Stimulated activated naive CD4-positive, alpha-beta T cell treated with Interleukin-2 at 50 U/mL for 16 hours (primary cell): ENCODE measurements around the gene SLC6A9.
A peak's percentile ranks its signal among the peaks of the same experiment; 100 is the strongest.

Source experiments
- DNase-seq: peaks from one replicate; lab custom pipeline; 2025; lab: John Stamatoyannopoulos, UW

The SLC6A9 gene

DNA sequence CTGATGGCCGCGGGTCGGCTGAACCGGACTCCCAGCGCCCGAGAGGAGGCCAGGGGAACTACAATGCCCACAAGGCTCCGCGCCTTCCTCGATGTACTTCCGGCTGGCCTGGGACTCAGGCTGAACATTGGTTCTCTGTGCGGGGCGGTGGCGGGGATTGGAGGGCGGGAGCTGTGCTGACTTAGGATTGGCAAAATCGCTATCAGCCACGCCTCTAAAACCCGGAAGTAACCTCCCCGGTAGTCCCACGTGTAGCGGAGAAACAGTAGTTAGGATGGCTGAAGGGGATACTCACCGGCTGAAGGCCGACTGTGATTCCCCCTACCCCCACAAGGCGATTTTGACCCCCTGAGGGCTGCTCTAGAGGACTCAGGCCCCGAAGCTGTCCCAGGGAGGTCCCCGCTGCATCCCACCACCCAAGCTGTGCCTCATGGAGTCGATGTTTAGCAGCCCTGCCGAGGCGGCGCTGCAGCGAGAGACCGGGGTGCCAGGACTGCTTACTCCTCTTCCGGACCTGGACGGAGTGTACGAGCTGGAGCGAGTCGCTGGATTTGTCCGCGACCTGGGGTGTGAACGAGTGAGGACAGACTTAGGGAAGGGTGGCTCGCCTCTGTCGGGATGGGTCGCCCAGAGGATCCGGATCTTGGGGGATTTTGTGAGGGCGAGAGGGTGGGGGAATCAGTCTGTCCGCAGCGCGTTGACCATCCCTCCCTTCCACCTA, 61.4 kb downstream of the SLC6A9 start, which contains the start of gene DPH2:
Gene DPH2, plus strand, starts transcription at position 265 of the 721 bp plus-strand sequence. Its CDS starts 166 bp downstream, at position 431.
- DNase-seq: peak; percentile 98

- DNase-seq: no peak
Measured at GRCh38 chr1:43969416-43969745, 61.9 kb downstream of the SLC6A9 start.

DNA sequence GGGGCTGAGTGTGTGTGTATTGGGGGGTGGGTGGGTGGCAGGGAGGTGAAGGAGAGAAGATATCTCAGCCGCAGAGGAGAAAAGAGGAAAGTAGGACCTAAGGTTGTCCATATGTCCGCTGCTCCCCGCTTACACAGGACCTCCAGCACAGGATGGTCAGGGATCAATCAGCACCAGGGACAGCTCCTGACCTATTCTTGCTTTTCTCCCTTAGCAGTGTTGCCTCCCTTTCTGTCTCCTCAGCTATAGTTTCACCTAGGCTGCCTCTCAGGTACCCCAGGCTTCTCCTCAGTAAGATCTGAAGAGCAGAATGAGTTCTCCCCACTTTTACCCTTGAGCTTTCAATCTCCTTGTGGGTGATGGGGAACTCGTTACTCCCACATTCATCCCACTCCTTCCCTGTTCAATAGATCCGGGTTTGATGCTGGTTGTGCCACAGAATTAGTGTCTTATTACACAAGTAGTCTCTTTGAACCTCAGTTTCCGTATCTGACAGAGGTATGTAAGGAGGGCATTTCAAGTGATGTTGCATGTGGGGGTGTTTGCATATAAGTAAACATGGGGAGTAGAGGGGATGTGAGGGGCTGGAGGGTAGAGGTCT, 62.8 kb downstream of the SLC6A9 start:
- DNase-seq: no peak

DNA sequence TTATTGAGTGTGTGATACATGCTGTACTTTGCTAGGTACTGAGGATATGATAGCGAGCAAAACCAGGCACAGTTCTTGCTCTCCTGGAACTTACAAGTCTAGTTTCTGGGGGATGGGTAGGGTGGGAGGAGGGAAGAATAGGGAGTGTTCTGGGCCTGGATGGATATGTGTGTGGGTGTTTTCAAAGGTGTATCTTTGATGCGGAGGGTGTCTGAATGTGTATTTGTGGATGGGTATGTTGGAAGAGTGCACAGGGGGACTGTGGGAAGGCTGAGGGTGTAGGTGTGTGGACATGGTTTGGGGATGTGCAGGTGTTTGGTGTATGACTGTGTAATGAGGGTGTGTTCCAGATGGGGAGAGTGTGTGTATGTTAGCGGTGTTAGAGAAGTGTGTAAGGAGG, 65.9 kb downstream of the SLC6A9 start:
- no peak for DNase-seq

- no peak for DNase-seq
Measured at GRCh38 chr1:43963890-43964289, 67.4 kb downstream of the SLC6A9 start.

DNA sequence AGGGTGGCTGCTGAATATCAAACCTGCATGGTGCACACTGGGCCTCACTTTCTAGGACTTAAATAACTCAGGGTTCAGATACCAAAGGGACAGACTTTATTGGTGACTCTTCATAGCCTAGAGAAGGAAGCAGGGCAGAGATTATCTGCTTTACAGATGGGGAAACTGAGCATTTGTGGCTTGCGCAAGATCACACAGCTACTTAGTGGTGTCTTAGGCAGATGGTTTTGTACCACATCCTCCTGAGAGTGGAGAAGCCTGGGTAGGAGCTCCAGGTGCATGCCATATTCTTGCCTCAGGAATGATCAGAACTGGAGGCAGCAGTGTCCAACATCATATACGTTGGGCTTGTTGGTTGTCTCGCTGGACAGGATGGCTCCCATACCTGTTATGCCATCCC, 68.3 kb downstream of the SLC6A9 start:
- DNase-seq: no peak

DNA sequence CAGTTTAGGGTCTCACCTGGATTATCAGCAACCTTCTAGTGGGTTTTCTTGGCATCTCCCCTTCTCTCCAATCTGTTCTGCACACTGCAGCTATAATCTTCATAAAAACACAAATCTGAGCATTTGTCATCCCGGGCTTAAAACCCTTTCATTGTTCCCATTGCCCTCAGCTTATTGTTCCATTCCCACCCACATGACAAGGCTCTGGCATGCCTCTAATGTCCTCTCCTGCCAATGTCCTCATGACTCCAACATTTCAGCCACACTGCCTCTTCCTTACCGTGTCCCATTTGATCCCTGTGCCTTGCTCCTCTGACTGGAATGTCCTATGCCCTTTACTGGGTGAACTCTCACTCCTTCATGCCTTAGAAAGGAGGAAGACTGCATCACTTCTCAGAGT, 68.9 kb downstream of the SLC6A9 start:
- DNase-seq: no peak

- no peak for DNase-seq
Measured at GRCh38 chr1:43961692-43962091, 69.6 kb downstream of the SLC6A9 start.

GRCh38 chr1:43960798-43961197, 70.5 kb downstream of the SLC6A9 start:
- DNase-seq: no peak

- no peak for DNase-seq
Measured at GRCh38 chr1:43958351-43959255, 72.7 kb downstream of the SLC6A9 start.

DNA sequence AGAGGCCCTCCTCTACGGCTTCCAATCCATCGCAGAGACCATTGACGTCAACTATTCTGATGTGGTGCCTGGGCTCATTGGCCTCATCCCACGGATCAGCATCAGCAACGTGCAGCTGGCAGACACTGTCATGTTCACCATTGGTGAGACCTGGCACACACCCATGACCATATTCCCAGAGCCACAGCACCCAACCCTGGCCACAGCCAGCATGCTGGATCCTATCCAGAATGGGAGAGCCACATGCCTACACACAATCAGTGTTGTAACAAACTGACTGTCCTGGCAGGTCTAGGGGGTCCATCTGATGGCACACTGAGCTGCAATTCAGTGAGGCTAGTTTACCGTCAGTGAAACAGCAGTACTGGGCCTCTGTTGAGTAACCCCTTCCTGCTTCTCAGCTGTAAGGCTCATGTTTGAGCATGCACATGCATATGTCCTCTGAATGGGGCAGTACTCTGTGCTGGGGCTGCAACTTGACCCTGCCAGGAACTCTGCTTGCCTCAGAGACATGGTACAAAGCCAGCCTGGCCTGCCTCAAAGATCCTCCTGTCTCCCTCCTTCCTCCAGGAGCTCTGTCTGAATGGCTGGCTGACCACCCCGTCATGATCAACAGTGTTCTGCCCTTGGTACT, 73.7 kb downstream of the SLC6A9 start:
- DNase-seq: no peak

DNA sequence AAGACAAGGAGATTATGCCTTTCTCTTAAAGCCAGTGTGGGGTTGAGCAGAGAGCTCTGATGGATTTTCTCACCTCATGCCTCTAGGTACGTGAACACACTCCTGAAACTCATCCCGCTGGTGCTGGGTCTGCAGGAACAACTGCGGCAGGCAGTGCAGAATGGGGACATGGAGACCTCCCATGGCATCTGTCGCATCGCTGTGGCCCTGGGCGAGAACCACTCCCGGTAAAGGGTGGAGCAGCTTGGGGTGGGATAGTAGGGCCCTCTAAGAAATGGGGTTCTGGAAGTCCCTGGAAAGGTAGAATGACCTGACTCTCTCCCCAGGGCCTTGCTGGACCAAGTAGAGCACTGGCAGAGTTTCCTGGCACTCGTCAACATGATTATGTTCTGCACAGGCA, 75.0 kb downstream of the SLC6A9 start:
- no peak for DNase-seq

GRCh38 chr1:43954036-43954435, 77.2 kb downstream of the SLC6A9 start:
- DNase-seq: no peak

DNA sequence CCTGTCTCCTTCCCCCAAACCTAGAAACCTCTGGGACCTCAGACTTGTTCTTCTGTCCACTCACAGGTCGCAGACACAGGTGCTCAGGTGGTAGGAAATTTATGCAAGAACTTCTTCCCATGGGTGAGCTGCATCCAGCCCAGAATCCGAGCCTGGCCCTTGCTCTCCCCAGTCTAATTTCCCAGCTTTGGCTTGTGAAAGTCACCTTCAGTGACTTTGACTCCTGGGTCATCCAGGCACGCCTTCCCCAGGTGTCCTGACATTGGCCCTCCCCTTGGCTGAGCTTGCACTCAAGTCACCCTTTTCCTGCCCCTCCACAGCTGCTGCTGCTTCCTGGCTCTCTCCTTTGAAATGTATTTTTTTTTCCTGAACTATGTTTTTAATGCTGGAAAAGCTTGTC, 77.9 kb downstream of the SLC6A9 start:
- DNase-seq: no peak

DNA sequence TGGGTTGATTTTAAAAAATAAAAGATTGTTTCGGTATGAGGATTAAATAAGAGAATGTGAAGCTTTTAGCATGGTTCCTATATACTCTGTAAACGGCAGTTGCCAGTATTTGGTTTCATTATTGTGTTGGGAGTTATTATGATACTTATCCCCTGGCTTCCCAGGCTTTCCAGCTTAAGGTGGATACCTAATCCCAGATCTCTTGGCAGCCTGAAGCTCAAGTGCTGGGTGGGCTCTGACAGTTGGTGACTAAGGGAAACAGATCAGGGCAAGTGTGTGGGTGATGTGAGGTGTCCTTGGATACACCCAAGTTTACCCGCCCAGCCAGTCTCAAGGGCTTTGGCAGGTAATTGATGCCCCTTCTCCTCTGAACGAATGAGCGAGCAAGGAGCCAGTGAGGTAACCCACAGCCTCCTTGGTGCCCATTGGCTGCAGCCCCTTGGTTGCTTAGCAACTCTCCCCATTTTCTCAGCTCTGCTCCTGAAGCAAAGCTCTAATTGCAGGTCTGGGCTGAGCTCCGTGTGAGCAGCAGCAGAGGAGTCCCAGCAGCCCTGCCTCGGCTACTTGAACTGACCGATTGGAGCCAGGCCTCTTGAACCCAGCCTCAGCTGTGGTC, 78.4 kb downstream of the SLC6A9 start:
- no peak for DNase-seq

DNA sequence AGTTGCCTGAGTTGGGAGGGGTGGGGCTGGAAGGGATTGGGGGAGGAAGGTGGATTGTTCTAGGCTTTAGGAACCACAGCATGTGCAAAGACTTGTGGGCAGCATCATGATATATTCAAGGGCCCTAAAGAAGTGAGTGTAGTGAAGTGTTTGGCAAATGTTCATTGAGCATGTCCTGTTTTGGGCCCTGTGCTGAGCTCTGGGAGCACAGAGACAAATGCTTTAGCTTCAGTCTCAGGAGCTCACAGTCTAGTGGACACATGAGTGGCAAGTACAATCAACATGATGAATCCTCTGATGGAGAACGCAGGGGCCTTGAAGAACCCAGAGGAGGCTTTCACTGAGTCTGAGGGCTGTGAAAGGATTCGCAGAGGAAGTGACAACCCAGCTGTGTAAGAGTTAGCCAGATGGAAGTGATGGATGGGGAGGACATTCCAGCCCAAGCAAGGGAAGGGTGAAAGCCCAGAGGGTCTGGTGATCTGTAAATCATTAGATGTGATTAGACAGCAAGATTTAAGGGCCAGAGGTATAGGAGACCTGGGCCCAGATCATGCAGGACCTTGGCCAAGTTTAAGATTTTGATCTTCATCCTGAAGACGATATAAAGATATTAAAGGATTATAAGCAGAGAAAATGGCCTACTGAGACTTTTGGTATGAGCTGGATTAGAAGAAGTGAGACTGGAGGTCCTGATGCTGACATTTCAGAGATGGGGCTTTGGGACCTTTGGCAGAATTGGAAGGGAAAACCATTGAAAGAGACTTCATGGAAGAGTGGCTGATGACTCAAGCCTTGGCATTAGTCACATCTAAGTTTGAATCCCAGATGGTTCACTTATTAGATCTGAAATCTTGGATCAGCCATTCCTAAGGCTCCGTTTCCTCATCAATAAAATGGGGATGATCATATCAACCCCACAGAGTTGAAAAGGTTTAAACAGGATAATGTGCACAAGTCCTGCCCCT, 80.0 kb downstream of the SLC6A9 start:
- DNase-seq: no peak

DNA sequence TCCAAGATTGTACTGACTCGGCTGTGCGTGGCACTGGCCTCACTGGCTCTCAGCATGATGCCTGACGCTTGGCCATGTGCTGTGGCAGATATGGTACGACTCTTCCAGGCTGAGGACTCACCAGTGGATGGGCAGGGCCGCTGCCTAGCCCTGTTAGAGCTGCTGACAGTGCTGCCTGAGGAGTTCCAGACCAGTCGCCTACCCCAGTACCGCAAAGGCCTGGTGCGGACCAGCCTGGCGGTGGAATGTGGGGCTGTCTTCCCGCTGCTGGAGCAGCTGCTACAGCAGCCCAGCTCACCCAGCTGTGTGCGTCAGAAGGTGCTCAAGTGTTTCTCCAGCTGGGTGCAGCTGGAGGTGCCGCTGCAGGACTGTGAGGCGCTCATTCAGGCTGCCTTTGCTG, 81.6 kb downstream of the SLC6A9 start:
- DNase-seq: no peak

DNA sequence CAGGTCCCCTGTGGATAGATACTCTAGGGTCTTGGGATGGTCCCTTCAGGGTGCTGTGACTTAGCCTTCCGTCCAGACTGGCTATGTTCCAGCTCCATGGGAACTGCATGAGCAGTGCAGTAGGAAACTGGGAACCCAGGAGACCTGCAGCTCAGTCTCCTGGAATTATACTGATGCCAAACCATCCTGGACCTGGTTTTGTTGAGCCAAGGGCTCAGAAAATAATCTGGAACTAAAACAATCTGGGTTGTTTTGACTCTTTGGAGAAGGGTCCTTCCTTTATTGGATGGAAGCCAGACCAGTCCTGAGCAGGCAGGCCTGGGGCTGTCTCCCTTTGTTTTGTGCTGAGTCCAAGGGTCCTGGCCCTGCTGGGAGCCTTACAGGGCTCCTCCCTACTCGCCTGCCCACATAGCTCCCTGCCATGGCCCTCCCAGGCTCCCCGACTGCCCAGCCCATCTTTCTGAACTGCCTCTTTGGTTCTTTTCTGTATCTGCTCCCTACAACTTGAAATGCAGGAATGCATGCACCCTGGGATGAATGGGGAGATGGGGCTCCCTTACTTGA, 83.3 kb downstream of the SLC6A9 start:
- no peak for DNase-seq

DNA sequence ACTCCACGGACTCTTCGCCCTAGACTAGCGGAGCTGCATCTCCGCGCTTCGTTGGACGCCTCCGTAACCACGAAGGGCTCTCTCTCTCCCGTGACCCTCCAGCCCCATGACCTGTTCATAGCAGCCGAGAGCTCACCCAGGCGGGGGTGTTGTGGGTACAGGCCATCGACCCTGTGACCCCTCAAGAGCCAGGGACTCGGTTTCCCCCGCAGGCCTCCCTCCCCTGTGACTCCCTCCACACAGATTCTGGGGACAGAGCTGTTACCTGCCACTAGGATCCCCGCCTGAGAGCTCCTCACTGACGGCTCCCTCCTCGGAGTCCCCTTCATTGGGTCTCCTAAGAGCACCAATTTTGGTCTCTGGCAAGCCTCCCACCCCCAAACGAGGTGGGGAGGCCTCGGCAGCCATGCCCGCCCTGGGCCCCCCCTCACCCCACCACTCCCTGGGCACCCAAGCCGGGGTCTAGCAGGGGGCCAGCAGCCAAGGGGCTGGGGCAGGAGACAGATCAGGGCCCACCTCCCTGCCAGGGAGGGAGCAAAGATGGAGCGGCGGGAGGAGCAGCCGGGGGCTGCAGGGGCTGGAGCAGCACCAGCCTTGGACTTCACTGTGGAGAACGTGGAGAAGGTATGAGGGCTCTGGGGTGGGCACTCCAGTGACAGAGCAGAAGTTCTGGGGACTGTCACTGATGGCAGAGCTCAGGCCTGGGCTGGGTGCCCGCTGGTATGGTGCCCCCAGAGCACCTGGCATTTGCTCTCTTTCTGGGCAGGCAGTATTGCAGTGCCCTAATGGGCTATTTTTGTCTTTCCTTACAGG, 84.0 kb downstream of the SLC6A9 start:
- no peak for DNase-seq
